ENCODE results near the gene CARD19.

Gene CARD19

GRCh38 chr9:93122721-93123221 lies 26.8 kb downstream of the CARD19 start:
- DNase-seq = no peak

DNA sequence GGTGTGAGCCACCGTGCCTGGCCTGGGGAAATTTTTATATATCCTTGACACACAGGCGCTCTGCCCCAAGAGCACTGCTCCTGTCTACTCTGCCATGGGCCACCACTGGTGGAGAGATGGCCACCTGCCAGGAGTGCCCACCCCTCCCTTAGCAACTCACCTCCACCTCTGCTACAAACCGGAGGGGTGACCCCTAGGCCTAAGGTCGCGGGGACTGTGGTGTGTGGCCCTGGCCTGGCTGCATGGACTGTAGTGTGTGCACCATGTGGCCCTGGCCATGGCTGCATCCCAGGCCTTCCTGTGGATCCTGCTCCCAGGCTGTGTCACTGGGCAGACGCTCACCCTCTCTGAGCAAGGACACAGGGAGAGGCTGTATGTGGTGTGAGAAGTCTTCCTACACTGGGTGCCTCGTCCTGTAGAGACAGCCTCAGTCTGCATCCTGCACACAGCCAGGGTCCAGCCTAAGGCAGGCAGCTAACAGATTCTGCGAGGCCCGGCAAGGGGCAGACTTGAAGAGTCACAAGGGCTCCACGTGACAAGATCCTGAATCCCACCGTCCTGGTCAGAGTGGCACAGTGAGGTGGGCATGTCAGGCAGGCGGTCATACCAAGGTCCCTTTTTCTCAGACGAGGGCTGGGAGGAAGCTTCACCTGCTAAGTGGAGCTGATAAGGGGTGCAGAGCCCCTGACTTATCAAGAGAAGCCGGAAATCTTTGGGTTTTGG lies 27.7 kb downstream of the CARD19 start:
- no peak for DNase-seq

GRCh38 chr9:93124793-93125192 lies 28.8 kb downstream of the CARD19 start:
- DNase-seq = no peak

GRCh38 chr9:93125331-93125894 lies 29.4 kb downstream of the CARD19 start:
- DNase-seq = no peak

GRCh38 chr9:93126151-93126781 lies 30.2 kb downstream of the CARD19 start:
- no peak for DNase-seq

DNA sequence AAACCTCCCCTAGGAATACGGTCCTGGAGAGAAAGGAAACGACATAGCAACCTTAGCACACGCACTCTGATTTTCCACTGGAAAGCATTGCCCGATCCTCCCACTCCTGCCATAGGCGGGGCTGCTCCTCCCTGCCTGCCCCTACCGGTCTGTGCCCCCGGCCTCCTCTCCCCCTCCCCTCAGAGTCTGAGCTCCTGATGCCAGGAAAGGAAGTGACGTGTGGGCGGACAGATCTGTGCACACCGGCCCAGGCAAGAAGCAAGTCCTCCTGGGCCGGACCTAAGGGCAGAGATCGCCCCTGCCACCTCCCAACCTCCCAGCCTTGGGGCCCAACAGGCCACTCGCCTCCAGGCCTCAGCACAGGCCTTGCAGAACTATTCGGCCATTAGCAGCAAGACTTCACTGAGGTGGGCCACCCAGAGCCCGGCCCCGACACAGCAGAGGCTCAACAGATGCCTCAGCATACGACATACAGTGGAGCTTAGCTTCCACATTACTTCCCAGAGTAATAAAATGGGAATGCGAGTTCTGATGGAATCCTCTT lies 30.9 kb downstream of the CARD19 start:
- no peak for DNase-seq

DNA sequence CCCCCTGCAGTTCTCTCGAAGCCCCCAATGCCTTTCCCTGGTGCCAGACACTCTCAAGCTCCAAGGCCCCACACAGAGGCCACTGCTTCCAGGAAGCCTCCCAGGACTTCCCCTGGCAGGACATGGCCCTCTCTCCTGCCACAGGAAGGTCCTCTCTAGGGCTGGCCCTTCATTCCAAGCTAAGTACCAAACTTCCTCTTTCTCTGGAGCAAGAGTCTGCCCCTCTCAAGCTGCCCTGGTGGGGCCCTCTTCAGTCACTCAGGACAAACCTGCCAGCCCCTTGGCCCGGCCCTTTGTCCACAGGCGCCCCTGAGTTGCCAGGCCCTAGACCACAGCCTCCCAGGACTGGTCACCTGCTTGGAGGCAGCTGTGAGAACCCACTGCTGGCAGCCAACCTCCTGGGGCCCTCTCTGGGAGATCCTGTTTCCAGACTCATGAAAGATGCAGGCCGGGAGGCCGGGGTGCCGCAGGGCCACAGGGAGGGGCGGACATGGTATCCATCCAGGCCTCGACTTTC lies 31.4 kb downstream of the CARD19 start:
- DNase-seq = no peak

- DNase-seq = no peak
These were observed 32.1 kb downstream of the CARD19 start for GRCh38 chr9:93128011-93128714.

DNA sequence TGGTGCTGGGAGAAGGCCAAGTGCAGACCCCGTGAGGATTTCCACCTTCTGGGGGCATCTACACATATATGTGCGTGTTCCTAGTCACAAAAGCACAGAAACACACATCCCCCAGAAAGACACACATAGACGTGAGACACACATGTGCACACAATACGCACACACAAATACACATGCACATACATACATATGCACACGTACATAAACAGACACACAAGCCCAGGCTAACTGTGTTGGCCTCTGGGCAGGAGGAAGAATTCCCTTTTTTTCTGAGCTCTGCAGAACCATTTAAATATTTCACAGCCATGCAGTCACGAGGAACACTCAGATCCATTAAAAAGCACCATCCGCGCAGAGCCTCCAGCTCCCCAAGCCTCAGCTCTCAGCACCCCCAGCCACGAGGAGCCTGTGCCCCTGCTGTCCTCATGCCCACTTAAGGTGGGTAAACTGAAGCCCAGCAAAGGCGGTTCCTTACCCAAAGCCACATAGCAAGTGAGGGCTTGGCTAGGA lies 32.8 kb downstream of the CARD19 start:
- no peak for DNase-seq

DNA sequence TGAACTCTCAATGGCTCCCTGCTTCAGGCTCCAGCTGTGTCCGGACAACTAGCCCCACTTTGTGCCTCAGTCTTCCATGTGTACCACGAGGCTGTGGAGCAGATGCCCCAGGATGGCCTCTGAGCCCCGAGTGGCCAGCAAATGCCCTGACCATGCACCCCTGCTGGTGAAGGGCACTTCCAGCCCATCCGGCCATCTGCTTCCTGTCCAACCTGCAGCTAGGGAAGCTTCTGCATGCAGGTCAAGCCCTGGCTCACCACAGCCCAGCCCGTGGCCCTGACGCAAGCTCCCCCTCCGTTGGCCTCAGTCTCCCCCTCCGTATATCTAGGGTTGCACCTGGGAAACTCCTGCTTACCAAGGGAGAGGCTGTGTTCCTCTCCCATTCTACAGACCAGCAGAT lies 33.3 kb downstream of the CARD19 start:
- no peak for DNase-seq

DNA sequence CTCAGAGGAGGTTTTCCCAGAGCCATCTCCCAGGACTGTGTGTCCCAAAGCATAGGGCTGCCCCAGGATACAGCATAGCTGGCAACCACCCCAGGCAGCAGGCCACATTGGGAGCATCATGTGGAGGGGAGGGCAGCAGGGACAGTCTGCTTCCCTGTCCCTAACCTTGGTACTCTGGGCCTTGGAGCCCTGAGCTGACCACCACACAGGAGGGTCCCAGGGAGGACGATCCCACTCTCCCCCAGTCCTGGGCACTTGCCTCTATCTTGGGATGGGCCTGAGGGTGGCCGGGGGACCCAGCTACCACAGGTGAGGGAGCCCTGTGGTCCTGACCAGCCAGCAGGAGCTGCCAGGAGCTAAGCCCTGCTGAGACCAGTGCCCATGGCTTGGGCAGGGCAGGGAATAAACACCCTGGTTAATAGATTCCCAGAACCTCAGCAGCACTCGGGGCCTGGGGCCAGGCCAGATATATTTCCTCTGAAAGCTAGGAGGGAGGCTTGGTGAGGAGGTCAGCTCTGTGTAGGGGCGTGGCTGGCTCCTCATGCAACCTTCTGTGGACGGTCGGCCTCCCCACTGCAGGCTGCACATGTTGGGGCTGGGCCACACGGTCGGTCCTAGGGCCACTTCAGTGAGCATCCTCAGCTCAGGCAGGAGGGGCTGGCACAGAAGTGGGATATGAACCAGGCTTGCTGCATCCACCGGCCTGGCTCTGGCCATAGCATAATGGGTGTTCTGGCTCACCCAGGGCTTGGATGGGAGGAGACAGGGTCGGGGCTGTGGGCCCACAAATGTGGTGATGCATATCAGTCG lies 33.9 kb downstream of the CARD19 start:
- DNase-seq = no peak

- DNase-seq = no peak
These were observed 35.0 kb downstream of the CARD19 start for GRCh38 chr9:93130861-93131481.

- DNase-seq = no peak
These were observed 35.7 kb downstream of the CARD19 start for GRCh38 chr9:93131599-93132286.

- DNase-seq = no peak
These were observed 36.4 kb downstream of the CARD19 start for GRCh38 chr9:93132287-93132927.

DNA sequence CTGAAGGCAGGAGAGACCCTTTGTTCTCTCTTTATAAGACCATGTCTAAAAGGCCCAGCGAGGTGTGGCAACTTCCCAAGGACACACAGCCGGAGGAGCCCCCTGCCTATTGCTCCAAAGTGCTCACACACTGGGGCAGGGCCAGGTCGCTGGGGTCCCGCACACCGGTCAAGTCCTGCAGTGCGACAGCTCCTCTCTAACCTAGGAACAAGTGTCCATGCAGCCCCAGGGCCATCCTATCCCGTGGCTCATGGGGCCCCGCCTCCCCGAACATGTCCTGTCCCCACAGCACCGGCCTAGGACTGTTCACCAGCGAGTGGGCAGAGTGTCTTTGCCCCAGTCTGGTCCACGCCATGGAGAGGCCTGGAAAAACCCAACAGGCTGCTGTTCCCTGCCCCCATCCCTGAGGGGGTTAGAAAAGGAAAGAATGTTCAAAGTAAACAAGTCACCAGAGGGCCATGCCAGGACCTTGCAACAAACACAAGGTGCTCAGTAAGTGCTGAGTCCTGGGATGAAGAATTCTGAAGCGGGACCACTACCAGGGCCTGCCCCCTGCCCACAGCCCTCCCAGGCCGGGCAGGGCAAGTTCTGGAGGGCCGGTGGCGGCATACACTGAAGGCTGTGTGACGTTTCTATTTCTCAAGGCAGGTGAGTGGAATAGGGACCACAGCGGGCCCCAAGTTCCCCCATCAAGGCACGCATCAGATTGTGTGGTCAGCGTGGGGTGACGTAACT lies 37.1 kb downstream of the CARD19 start:
- DNase-seq = no peak

DNA sequence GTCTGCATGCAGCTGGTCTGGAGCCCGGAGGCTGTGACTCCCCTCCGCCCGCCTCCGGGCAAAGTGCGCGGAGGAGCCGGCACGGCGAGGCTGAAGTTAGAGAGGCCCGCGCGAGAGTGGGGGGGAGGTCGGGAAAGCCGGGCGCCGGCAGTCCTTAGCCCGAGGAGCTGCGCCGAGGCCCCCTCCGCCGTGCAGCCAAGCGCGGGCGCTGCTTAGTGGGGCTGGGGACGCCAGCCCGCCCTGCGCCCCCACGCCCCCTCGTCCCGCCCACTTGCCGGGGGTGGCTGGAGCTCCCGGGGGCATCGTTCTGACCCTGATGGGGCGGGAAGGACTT lies 37.6 kb downstream of the CARD19 start:
- DNase-seq = peak; percentile 20

GRCh38 chr9:93134015-93134739 lies 38.2 kb downstream of the CARD19 start, which contains the start of gene NINJ1:
NINJ1 (minus strand) TSS chr9:93134251; CDS start chr9:93134217, 34 bp downstream.
- peak; percentile 71 for DNase-seq

DNA sequence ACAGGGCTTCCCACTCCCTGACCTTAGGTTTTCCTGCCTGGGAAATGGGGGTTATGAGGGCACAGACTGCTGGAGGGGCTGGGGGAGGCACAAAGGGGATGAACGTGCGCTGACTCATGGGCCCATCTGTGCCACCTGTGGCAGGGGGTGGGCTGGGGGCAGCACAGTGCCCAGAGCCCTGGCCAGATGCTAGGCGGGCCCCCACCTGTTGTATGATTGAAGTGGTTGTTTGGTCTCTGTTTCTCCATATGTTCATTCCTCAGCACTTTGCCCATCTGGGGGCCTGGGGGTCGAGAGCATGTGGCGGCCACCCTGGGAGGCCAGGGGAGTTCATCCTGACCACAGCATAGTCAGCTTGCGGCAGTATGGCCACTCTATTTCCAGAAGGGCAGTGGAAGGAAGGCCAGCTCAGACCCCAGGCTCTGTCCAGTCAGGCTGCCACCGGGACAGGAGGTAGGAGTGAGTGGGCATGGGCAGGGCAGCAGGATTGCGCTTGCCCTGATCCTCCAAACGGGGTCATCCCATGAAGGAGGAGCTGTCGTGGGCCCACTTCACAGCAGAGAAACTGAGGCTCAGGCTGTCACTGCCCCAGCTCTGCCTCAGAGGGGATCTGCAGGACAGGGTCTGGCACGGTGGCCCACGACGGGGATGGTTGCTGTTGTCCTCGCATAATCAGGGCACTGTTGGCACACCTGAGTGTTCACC lies 38.9 kb downstream of the CARD19 start:
- no peak for DNase-seq

Measured in NCI-H345 (cell line).